Measurements from ENCODE around the gene MAP1LC3A.

- TF ChIP-seq CTCF (conservative IDR thresholded peaks at IDR 0.05; ENCODE audit: low read depth, low read length) (no peak), EZH2 (IDR thresholded peaks at IDR 0.05; ENCODE audit: borderline replicate concordance, low read depth, low read length, poor library complexity, severe bottlenecking) (no peak)
These were observed 47.9 kb upstream of the MAP1LC3A start for GRCh38 chr20:34510575-34510974.
